ENCODE data around the gene PRDM11. TPM values are rescaled to one million over a fixed set of nuclear protein-coding genes. Genes with fewer than 3 reads are reported as not detected.
A peak's percentile ranks its signal among the peaks of the same experiment; 100 is the strongest.

PRDM11 gene
- total RNA-seq, 2 donors from 2014 or later: 4.4 to 7.9 TPM

DNA sequence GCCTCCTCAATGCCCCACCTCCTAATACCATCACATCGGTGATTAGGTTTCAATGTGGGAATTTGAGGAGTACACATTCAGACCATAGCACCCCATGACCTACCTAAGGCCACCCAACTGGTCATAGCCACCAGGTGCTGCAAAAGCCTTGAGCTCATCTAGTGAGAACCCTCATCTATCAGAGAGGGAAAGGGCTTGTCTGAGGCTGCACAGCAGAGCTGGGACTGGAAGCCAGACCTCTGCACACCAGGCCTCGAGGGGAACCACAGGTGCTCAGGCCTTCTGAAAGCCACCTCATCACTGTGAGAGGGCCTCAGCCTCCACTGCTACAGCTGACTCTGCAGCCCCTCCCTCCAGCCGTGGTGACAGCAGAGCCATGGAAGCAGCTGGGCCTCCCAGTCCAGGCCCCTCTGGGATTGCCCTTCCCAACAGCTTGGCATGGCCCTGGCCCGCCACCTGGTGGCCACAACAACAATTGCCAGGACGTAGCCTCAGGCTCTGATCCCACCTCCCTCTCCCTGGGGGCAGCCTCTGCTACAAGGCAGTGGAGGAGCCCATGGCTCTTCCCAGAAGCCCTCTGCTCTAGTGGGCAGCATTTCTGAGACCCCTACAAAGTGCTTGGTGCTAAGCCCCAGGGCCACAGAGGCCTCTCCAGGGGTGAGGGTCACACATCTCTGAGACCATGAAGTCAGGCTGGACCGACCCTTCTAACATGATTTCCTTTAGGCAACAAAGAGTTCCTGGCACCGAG is 41.0 kb upstream of the PRDM11 start:
- DNase-seq: peak; percentile 76 to 78 (median 78)
- no peaks in the 10 kb centered on the region for H3K27me3 ChIP-seq
- no peak overlapping the region for H3K4me3 ChIP-seq
- no peak overlapping the region for H3K27ac ChIP-seq
- ATAC-seq: peak; percentile 85
- H3K36me3 ChIP-seq (replicated peaks in 1 of 2; ENCODE audit: insufficient read depth in 1 of 2, low read depth in 2 of 2): no peaks in the 10 kb centered on the region
- H3K9me3 ChIP-seq: no peaks in the 10 kb centered on the region
- intact Hi-C loops (cut with DNase I): loop anchor here (2.0 to 5.0 kb wide), 3 partner anchors 169 to 187 kb away; no protein-coding TSS in a partner anchor
- TF ChIP-seq, protein P1, sequence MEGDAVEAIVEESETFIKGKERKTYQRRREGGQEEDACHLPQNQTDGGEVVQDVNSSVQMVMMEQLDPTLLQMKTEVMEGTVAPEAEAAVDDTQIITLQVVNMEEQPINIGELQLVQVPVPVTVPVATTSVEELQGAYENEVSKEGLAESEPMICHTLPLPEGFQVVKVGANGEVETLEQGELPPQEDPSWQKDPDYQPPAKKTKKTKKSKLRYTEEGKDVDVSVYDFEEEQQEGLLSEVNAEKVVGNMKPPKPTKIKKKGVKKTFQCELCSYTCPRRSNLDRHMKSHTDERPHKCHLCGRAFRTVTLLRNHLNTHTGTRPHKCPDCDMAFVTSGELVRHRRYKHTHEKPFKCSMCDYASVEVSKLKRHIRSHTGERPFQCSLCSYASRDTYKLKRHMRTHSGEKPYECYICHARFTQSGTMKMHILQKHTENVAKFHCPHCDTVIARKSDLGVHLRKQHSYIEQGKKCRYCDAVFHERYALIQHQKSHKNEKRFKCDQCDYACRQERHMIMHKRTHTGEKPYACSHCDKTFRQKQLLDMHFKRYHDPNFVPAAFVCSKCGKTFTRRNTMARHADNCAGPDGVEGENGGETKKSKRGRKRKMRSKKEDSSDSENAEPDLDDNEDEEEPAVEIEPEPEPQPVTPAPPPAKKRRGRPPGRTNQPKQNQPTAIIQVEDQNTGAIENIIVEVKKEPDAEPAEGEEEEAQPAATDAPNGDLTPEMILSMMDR (IDR thresholded peaks at IDR 0.05): peak; percentile 85 to 94 (median 92)
- TF ChIP-seq POLR2A (IDR thresholded peaks at IDR 0.05): no peak
- whole genome bisulfite sequencing, 2 donors: 38 to 47% methylated on average over 6 to 7 of the region's 7 CpGs
- no peaks in the 10 kb centered on the region for H3K4me1 ChIP-seq

DNA sequence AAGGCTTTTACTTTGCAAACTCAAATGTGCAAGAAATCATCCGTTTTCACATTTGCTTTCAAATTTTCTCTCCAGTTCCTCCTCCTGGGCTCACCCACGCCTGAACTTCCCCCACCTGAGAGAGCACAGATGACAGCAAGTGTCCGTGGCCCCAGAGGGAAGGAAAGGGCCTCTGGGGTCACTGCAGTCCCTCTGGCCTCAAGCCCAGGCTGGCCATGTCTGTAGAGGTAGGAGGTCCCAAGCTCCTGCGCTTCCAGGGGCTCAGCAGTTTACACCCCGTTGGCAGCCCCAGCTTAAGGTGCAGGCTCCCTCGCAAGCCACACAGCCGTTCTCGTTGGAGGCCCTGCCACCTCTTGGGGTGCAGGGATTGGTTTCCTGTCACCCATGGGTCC is 40.5 kb upstream of the PRDM11 start:
- H3K27ac ChIP-seq: no peak overlapping the region
- H3K36me3 ChIP-seq (replicated peaks in 1 of 2; ENCODE audit: insufficient read depth in 1 of 2, low read depth in 2 of 2): no peaks in the 10 kb centered on the region
- no peak overlapping the region for H3K4me3 ChIP-seq
- DNase-seq: no peak
- no peaks in the 10 kb centered on the region for H3K27me3 ChIP-seq
- ATAC-seq: no peak
- intact Hi-C loops (cut with DNase I): loop anchor here (2.0 to 5.0 kb wide), 3 partner anchors 169 to 186 kb away; no protein-coding TSS in a partner anchor
- 56 to 59% methylated on average over 8 of the region's 8 CpGs for WGBS, 2 donors
- no peaks in the 10 kb centered on the region for H3K4me1 ChIP-seq
- no peaks in the 10 kb centered on the region for H3K9me3 ChIP-seq
- TF ChIP-seq POLR2A (IDR thresholded peaks at IDR 0.05): no peak
- TF ChIP-seq, protein P1 (IDR thresholded peaks at IDR 0.05): no peak

DNA sequence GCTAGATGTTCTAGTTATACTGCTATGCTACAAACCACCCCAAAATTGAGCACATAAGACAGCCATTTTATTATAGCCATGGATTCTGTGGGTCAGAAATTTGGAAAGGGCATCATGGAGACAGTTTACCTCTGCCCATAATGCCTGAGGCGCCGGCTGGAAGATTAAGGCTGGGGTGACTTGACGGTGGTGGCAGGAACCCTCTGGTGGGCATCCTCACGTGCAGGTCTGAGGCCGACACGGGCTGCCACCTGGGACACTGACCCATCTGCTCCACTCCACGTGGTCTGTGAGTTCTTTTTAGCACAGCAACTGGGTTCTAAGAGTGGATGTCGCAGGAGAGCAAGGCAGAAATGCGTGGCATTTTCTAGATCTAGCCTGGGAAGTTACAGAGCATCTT is 40.0 kb upstream of the PRDM11 start:
- ATAC-seq: no peak
- WGBS, 2 donors: 56 to 62% methylated on average over 9 of the region's 9 CpGs
- Histone ChIP-seq H3K27ac (no peak overlapping the region), H3K4me3 (no peak overlapping the region), H3K4me1 (no peaks in the 10 kb centered on the region), H3K27me3 (no peaks in the 10 kb centered on the region), H3K36me3 (replicated peaks in 1 of 2; ENCODE audit: insufficient read depth in 1 of 2, low read depth in 2 of 2) (no peaks in the 10 kb centered on the region), H3K9me3 (no peaks in the 10 kb centered on the region)
- TF ChIP-seq POLR2A (IDR thresholded peaks at IDR 0.05): no peak
- TF ChIP-seq, protein P1 (IDR thresholded peaks at IDR 0.05): no peak
- DNase-seq: no peak
- intact Hi-C loops (cut with DNase I): loop anchor here (5.0 kb wide), 2 partner anchors 179 to 186 kb away; no protein-coding TSS in a partner anchor

DNA sequence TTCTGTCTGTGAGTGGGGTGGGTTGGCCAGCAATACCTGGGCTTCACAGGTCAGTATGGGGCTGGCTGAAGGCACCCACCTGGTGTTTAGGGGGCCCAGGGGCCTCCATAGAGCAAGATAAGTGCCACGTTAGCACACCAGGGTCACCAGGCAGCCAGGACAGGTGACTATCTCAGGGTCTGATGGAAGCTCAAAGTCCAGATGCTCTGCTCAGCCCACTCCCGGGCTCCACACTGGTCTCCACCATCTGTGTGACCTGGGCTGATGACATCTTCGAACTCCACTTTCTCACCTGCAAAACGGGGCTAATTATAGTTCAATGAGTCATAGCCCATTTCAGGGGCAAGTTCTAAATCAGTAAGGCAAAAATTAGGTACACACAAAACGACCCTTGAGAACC is 39.4 kb upstream of the PRDM11 start:
- WGBS, 2 donors: 32 to 44% methylated on average over 5 of the region's 5 CpGs
- H3K9me3 ChIP-seq: no peaks in the 10 kb centered on the region
- DNase-seq (no peak), ATAC-seq (no peak)
- no peak overlapping the region for H3K27ac ChIP-seq
- TF ChIP-seq POLR2A (IDR thresholded peaks at IDR 0.05): no peak
- TF ChIP-seq, protein P1 (IDR thresholded peaks at IDR 0.05): no peak
- intact Hi-C loops (cut with DNase I): loop anchor here (5.0 kb wide), 2 partner anchors 180 to 185 kb away; no protein-coding TSS in a partner anchor
- H3K4me3 ChIP-seq: no peak overlapping the region
- no peaks in the 10 kb centered on the region for H3K27me3 ChIP-seq
- H3K4me1 ChIP-seq: no peaks in the 10 kb centered on the region
- H3K36me3 ChIP-seq (replicated peaks in 1 of 2; ENCODE audit: insufficient read depth in 1 of 2, low read depth in 2 of 2): no peaks in the 10 kb centered on the region

Data from body of pancreas (tissue), 4 donors.